ENCODE data around the gene ITIH3.
A peak's percentile ranks its signal among the peaks of the same experiment; 100 is the strongest.

Gene ITIH3

DNA sequence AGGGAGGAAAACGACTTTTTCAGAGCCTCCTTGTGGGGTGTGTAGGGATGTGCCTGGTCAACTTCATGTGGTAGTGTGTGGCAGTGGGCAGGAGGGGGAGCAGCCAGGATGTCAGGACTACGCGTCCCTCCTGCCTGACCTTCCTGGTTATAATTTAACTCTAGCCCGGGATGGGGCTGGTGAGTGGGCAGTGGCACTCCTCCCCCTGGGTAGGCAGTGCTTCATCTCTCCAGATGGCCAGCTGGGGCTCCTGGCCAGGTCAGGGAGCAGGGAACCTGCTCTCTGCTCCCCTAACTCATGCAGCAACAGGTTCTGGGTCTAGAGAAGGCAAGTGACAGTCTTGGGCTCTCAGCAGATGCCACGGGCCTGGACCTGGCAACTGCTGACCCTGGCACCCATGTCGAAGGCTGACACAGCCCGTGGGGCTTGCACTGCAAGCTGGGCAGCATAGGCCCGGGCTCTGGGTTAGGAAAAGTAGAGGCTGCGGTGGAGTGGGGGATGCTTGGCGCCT, 33.3 kb downstream of the ITIH3 start:
- no peak for DNase-seq

DNA sequence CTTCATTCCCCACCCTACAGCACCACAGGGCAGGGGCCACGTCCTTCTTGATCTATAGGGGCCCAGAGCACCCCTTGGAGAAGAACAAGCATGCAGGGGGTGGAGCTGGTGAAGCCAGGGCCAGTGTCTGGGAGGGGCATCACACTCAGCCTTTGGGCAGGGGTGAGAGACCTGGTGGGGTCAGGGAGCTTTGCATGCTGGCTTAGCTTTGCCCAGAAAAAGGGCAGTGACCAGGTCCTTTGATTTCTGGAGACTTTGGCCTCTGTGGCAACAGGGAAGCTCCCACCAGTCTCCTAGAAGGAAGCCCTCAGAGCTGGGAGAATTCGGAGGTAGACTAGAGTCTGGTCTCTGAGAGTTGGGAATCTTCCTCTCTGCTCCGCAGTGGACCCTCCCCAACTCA, 34.9 kb downstream of the ITIH3 start:
- DNase-seq: no peak

DNA sequence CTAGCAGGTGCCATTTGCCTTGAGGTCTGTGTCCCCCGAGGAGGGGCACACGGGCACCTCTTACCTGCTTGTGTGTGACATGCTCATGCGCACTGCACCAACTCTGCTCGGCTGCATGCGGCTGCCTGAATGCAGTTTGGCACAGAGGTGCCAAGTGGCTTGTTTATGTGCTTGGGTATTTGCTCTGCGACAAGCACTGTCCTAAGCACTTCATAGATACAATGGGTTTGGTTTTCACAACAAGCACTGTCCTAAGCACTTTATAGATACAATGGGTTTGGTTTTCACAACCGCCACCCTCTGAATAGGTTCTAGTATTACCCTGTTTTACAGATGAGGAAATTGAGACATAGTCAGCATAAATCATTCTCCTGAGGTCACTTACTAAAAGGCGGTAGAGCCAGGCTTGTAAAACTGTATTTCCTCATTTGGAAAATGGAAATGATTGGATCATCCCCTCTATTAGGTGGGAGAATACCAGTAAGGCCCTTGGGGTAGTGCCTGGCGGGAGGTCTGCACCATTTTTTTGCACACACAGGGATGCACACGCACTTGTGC, 35.4 kb downstream of the ITIH3 start:
- DNase-seq: no peak

DNA sequence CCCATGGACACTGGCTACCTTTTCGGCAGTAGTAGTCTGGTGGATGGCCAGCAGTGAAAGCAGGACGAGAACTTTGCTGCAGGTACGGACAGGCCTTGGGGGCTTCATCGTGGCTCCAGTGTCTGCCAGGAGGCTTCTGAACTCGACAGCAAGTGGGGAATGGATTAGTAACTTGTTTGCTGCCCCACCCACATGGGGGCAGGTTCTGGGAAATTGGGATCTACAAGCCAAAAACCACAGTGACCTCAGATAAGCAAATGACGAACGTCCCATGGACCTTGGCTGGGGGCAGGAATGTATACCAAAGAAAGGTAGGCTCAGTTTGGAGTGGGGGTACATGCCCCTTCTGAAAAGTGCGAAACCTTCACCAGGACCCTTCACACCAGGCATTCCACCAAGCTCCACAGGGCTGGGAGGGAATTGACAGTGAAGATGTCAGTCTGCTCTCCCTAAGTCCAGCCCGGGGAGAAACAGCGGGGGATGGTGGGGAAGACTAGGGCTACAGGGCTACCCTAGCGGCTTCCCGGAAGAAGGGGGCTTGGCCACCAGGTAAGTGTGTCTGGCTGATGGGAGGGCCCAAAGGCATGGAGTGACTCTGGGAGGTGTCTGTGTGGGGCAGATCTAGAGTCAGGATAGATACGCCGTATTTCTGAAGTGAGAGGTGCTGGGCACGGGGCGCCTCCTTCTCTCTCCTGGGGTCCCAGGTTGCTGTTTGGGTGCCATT, 36.1 kb downstream of the ITIH3 start, which contains the start of gene ITIH4:
Gene ITIH4, minus strand, starts transcription at position 138 of the 724 bp plus-strand sequence. Its CDS starts 30 bp downstream, at position 108.
- peak; percentile 41 for DNase-seq

DNA sequence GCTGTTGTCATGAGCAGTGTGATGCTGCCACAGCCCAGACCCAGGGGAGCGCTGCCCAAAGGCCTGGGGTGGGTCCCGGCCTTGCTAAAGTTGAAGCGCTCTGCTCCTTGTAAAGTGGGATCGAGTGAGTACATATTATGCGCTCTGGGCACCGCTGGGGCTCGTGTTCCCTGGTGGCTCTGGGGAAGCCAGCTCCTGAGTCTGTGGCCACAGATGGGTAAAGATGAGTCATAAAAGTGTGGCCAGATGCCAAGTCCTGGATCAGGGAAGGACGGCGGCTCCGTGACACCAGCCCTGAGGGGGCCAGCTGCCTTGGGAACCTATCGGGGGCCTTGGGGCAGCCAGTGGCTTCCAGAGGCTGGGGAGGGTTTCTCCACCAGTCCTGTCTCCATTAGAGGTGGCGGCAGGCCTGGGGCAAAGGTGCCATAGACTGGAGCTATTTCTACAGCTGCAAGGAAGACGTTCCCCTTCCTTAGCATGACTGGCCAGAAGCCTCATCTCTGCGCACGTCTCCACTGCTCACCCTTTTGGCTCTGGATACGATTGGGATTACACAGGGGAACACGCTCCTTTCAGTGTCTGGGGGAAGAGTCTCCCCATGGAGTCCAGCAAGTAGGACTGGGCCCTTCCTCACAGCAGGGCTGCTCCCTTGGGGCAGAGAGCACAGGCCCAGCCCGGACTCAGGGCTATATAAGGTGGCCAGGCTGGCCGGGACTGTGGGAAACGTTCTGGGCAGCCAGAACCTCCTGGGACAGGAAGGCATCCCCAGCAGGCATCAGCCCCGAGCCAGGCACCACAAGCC, 37.1 kb downstream of the ITIH3 start:
- peak; percentile 38 for DNase-seq

DNA sequence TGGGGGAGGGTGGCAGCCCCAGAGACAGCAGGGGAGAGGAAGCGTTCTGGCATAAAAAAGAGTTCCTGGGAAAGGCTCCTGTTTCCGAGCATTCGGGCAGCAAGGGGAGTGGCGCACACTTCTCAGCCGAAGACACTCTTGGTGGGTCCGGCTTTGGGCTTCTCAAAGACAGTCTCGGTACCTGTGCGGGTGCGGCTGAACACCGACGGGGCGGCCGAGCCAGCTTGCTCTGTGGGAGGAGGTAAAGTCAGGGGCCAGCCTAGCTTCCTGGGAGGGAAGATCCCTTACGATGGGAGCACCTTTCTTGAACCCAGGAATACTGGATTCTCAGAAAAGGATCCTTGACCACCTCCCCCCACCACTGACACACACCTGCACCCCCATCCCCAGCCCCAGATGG, 38.6 kb downstream of the ITIH3 start:
- DNase-seq: no peak

DNA sequence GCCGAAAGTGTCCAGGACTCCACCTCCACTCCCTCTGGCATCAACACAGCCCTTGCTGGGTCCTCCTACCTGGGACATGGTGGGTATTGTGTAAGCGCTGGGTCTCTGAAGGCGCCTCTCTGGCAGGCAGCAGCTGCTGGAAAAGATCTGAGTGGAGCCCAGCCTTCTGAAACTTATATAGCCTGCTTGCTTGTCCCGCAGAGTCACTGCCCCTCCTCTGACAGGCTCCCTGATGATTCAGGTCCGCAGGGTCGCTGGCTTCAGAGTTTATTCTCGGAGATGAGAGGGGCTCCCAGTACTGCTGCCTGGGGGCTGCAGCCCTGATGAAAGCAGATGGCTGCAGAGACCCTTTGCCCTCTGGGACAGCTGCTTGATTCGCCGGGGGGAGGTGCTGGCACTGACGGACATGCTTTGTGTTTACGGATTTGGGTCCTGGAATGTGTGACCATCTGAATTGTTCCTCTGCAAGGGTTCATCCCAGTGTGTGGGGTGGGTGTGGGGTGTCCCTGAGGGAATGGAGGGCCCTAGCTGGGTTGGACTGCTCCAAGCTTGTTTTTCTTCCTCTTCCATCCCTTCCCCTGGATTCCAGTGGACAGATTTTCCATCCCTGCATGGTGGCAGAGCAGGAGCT, 40.4 kb downstream of the ITIH3 start, which contains the start of gene MUSTN1:
Gene MUSTN1, minus strand, starts transcription at position 149 of the 631 bp plus-strand sequence. Its CDS starts 71 bp downstream, at position 78.
- DNase-seq: no peak

DNA sequence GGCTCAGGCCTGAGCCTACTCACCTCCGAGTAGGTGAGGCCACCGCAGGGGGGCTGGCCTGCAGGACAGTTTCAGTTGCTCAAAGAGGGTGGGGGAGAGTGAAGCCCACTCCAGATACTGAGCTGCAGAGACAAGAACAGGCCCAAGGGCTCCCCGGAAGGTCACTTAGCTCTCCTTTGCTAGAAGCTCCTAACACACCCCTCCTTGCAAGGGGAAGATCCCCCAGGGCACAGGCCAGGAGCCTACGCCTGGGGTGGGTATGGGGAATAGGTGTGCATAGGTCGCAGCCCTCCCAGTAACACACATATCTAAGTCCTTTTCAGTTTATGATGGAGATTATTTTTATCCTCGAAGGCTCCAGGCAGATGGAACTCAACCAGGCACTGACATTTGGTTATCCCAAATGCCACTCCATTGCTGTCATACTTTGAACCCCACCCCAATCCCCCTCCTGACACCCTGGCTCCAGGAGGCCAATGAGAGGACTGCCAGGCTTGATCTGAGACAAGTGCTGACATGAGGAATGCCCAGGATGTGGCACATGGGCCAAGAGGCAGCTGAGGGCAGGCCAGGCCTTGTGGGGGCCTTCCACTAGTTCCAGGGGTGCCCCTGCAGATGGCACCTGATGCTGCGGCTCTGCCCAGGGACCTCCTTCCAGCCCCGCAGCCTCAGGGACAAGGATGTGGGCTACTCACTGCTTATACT, 41.3 kb downstream of the ITIH3 start:
- DNase-seq: no peak

DNA sequence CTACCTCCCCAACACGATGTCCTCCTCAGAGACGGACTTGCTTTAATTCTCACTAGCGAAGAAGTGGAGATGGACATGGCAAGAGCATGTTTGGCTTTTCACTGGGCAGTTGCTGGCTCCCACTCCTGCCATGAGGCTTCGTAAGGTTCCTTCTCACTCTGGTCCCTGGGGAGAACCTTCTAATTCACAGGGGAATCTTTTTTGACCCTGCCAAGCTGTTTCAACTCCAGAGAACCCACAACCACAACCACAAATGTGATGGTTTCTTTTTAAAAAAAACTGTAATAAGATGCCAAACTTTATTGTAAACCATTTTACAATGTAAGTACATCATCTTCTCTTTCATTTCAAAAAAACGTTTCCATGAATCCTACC, 41.9 kb downstream of the ITIH3 start:
- no peak for DNase-seq

DNA sequence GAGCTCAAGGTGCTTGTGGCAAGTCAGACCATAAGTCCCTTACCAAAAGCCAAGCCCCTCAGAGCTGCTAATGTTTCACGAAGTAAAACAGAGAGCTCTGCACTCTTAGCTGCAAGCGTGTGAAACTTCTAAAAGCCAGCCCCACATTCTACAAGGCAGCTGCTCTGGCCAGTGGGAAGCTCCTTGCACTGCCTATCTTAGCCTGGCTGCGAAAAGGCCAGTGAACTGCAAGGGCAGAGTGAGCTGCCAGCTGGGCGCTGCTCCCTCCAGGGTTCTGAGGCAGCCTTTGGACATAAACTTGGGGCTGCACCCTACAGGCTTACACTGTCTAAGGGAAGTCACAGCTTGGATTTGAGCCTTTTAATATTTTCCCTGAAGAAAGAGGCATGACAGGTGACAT, 42.4 kb downstream of the ITIH3 start:
- DNase-seq: no peak

DNA sequence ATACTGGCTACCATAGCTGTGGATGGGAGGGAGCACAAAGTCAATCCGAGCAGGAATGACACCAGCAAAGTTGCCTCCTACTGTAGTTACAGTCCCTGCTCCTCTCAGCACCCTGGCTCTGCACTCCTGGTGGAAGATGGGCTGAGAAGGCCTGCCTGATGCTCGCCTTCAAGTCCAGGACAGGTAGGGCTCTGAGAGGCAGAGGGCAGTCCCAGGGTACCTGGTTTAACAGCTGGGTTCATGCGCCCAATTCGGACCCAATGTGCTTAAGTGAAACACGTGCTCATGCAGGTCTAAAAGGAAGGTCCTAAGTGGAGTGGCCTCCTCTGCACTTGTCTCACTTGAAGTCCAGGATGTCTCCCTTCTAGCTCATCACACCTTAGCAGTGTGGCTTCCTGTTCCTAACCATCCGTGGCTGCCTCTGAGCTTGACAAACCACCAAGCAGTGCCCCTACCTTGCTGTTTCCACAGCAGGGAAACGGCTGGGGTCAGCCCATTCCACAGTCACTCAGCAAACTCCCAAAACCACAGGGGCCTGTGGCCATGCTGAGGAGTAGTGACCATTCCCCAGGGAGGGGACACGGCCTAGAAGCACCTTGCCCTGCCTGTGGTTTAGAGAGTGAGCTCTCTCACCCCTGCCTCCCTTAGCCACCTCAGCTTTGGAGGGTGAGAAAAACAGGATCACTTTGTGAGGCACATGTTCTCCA, 44.1 kb downstream of the ITIH3 start:
- DNase-seq: no peak

DNA sequence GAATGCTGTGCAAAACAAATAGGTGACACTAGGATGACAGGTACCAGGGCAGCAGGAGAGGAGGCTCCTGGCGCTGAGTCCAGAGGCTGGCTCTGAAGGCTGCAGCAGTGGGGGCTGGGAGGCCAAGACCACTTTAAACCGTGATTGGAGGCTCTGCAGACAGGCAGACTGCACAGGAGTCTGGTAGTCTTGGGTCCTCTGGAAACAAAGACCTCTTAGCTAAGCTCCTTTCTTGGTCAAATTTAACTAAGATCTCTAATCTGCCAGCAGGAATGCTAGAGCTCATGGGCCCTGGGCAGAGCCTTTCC, 44.6 kb downstream of the ITIH3 start:
- no peak for DNase-seq

DNA sequence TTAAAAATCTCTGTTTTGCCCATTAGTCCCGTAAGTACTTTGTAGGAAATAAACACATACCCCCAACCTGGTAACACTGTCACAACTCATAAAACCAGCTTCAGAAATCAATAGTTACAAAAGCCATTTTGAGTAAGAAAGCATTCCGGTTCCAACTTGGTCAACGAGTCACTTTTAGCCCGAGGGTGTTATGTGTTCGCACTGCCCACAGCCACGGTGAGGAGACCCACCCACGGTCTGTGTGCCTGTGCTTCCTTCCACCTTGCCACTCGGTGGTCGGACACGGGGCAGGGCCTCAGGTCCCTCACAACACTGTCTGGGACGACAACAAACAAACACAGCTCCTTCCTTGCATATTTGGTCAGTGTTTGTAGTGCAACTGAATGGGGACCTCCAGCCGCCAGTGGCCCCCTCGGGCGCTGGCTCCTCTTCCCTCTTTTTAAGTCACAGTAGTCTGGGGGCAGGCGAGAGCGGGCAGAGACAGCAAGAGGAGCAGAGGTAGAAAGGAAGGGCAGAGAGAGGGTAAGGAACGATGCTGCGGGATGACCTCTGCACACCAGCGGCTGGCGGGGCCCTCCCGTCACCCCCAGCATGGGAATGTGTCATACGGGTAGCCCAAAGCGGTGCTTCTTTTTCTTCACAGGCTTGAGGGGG, 45.4 kb downstream of the ITIH3 start:
- DNase-seq: no peak

DNA sequence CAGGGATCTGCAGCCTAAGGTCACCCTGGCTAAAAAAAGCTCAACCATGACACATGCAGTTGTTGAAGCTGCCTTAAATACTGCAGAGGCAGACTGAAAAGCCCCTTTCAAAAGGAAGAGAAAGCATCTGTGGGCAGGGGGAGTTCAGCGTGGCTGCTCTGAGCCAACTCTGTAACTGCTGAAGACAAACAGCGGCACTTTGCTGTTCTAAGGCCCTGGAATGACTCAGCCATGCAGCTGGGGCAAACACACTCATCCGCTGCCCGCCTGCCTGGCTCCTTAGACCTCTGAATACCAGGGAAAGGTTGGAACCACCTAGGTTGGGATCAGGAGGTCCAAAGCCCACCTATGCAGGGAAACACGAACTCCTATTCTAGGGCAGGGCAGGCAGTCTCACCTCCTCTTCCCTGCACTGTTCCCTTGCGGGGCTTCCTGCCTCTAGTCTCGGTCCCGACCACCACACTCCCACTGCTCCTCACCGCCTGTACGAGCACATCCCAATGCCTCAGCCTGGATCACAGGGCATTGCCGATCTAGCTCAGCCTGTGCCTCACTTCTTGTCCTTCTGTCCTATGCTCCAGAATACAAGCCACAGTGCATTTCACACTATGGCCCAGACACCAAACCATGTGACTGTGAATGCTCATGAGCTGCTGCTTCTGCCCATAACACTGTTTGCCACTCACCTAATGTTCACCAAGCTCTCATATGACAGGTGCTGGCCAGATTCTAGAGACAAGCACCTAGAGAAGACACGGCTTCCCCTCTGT, 46.8 kb downstream of the ITIH3 start:
- DNase-seq: no peak

DNA sequence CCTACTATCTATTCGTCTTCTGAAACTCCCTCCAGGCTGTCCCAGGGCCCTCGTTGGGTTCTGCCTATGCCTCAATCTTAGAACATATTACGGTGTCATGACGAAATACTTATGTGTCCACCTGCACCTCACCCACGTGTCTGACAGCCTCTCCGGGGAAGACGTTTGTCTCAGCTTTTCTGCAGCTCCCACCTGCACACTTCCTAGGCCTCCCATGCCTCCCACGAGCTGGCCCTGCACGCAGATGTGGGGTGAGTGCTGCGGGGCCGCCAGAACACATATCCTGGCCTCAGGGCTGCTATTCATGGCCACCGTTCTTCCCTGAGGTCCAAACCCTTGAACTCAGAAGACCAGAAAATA, 47.4 kb downstream of the ITIH3 start:
- DNase-seq: no peak

DNA sequence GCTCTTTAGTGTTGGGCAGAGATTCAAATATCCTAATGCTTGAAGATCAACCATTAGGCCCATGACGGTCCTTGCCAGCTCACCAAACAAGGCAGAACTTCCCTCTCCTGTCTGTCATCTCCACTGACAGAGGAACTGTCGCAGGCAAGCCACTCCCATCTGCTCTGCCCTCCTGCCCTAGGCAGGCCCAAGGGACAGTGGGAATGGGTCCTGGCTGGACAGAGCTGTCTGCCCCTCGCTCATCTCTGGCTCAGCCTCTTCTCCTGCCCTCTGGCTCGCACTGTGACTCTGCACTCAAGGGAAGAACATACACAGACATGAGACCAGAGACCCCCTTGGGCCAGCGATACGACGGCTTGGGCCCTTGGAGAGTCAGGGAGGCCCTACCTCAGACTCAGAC, 47.8 kb downstream of the ITIH3 start:
- DNase-seq: no peak

DNA sequence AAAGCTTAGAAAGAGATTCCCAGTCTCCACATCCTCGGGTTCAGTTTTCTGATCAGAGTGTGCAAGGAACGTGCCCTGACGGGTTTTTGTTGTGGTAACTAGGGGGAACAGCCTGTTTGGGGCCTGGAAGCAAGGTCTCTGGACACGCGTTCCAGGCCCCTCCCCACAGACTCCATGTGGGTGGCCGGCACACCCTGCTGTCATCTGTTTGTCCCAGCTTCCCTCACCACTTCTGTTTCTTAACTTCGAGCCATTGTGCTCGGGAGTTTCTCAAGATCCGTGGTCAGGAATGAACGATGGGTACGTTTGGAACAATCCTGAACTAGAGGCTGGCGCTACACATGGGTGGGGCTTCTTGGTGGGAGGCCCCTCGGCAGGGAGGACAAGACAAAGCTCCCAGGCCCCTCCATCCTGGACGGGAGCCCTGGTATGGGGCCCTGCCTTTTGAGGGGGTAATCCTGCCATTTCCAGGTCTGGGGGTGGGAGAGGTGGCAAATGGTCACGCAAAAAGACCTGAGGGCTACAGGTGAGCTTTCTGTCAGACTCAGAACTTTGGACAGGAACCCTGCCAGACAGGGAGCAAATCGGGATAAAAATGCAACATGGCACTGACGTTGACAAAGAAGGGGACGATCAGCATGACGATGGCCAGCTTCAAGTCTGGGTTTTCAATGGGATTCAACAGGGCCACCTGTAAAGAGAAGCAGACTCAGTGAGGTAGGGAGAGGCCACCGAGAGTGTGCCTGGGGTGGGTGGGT, 48.7 kb downstream of the ITIH3 start:
- DNase-seq: no peak

DNA sequence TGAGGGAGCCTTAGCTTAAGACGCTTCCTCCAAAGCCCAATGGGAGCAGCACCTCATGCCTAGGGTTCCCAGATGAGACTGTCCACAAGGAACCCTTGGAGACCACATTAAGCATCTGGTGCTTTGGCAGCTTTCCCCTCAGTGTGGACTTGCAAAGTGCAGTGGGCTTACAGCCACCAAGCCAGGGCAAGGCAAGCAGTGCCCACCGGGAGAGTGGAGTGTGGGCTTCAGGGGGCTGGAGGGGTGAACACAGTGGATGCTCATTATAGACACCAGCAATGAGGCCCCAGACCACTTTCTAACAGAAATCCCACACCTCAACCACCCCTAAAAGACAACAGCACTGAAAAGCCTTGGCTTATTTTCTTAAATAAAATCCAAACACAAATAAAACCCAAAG, 49.3 kb downstream of the ITIH3 start:
- no peak for DNase-seq

DNA sequence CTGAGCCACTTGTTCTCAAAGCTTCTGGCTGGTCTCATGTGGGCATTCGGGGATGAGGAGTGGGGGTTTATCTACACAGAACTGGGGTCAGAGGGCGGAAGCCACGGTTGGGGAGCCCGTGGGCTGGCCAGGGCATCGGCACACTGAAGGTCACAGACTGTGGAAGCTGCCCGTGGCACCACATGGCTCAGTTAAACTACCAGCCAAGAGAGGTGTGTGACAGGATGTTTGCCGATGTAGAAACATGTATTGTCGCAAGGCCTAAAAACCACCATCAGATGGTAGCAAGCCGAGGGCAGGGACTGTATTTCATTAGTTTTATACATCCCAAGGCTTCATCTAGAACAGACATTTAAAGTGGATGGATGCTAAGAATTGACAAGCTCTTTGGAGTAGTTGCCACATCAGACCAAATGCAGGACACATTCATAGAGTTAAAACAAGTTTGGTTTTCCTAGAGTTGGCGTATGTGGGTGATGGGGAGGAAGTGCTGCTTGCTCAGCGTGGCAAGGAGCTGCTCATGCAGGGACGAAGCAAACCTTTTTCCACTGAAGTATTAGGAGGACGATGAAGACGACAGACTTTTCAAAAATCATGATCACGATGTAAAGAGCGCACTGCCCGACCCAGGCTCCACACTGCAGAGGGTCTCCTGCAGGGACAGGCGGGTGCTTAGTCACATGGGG, 49.8 kb downstream of the ITIH3 start:
- DNase-seq: no peak
